Tibial artery (tissue), 4 donors: Measurements from ENCODE around the gene FBXW9.
A peak's percentile ranks its signal among the peaks of the same experiment; 100 is the strongest.

Experiments used
- DNase-seq, 2 donors: peaks; one replicate each; pipeline ENCODE4 v3.0.0-alpha.2; 2019
- H3K27ac ChIP-seq, 2 donors: fragments of 200-600 bp; sonication (generic) in 1 of 2; 1 replicate in 1 of 2; 2 replicates in 1 of 2; pipeline ENCODE4 v1.5.1; 2018 to 2019; ENCODE audit warnings: mild to moderate bottlenecking in 1 of 2
- H3K27me3 ChIP-seq, 2 donors: fragments of 200-600 bp; sonication (generic) in 1 of 2; one replicate each; pipeline versions ENCODE4 v1.5.1 to v1.6.0; 2016 to 2019
- H3K36me3 ChIP-seq, 3 donors: fragments of 200-600 bp; sonication (generic) in 2 of 3; one replicate each; pipeline ENCODE4 v1.5.1; 2016 to 2019; ENCODE audit warnings: mild to moderate bottlenecking in 2 of 3
- H3K4me1 ChIP-seq, 4 donors: fragments of 200-600 bp; sonication (generic) in 2 of 4; 1 replicate in 3 of 4; 2 replicates in 1 of 4; pipeline ENCODE4 v1.5.1; 2016 to 2019
- H3K4me3 ChIP-seq, 2 donors: fragments of 200-600 bp; sonication (generic) in 1 of 2; 1 replicate in 1 of 2; 2 replicates in 1 of 2; pipeline ENCODE4 v1.5.1; 2018 to 2019; ENCODE audit warnings: mild to moderate bottlenecking in 2 of 2
- H3K9me3 ChIP-seq, 3 donors: fragments of 200-600 bp; sonication (generic) in 1 of 3; one replicate each; pipeline ENCODE4 v1.5.1; 2016 to 2019
- intact Hi-C: fragments of 100-400 bp; cut with DNase I; formaldehyde crosslinking; loops from one replicate; pipeline ENCODE4 v1.15.0; 2023; ENCODE audit warnings: low total_unique reads
- TF ChIP-seq, protein P1 (sequence below), 2 experiments: fragments of 200-600 bp in 1 of 2; fragments of 450-650 bp in 1 of 2; IDR thresholded peaks; one replicate each; pipeline ENCODE4 v1.5.1; 2017 to 2019; ENCODE audit warnings: antibody characterized with exemption in 2 of 2, mild to moderate bottlenecking in 1 of 2, moderate library complexity in 1 of 2

The FBXW9 gene

DNA sequence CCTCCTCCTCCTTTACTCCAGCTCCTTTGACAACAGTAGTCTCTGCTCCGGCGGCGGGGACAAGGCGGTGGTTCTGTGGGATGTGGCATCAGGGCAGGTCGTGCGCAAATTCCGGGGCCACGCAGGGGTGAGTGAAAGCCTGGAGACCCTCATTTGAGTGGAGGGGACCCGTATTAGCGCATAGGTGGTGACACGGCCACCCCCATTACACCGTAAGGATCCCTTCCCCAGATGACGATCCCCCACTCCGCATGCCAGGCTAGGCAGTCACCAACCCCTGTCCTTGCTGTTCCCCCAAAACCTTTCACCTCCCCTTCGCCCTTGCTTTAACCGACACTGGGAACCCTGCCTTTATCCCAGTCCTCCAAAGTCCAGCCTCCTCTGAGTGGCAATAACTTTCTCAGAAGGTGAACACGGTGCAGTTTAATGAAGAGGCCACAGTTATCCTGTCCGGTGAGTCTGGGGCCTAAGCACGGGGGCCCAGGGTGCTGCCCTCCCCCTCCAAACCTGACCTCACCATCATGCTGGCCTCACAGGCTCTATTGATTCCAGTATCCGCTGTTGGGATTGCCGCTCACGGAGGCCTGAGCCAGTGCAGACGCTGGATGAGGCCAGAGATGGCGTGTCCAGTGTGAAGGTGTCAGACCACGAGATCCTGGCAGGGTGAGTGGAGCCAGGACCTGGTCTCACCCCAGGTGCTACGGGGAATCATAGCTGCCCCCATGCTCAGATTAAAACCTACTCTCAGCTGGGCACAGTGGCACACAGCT is 26.1 kb downstream of the FBXW9 start:
- peak overlapping the region; percentile 93 to 95 for H3K27ac ChIP-seq
- H3K9me3 ChIP-seq = no peaks in the 10 kb centered on the region
- H3K4me3 ChIP-seq = peak overlapping the region; percentile 72 to 75
- no peaks in the 10 kb centered on the region for H3K27me3 ChIP-seq
- intact Hi-C loops = loop anchor here (10.0 kb wide), 1 partner anchor 106 kb away; no protein-coding TSS in a partner anchor
- no peak for DNase-seq
- peaks cover 0 to 48% (median 37%) of the 10 kb centered on the region in 4 donors for H3K4me1 ChIP-seq
- TF ChIP-seq, protein P1, sequence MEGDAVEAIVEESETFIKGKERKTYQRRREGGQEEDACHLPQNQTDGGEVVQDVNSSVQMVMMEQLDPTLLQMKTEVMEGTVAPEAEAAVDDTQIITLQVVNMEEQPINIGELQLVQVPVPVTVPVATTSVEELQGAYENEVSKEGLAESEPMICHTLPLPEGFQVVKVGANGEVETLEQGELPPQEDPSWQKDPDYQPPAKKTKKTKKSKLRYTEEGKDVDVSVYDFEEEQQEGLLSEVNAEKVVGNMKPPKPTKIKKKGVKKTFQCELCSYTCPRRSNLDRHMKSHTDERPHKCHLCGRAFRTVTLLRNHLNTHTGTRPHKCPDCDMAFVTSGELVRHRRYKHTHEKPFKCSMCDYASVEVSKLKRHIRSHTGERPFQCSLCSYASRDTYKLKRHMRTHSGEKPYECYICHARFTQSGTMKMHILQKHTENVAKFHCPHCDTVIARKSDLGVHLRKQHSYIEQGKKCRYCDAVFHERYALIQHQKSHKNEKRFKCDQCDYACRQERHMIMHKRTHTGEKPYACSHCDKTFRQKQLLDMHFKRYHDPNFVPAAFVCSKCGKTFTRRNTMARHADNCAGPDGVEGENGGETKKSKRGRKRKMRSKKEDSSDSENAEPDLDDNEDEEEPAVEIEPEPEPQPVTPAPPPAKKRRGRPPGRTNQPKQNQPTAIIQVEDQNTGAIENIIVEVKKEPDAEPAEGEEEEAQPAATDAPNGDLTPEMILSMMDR (IDR thresholded peaks at IDR 0.05) = no peak
- peaks cover 21 to 47% (median 27%) of the 10 kb centered on the region in 3 donors for H3K36me3 ChIP-seq

DNA sequence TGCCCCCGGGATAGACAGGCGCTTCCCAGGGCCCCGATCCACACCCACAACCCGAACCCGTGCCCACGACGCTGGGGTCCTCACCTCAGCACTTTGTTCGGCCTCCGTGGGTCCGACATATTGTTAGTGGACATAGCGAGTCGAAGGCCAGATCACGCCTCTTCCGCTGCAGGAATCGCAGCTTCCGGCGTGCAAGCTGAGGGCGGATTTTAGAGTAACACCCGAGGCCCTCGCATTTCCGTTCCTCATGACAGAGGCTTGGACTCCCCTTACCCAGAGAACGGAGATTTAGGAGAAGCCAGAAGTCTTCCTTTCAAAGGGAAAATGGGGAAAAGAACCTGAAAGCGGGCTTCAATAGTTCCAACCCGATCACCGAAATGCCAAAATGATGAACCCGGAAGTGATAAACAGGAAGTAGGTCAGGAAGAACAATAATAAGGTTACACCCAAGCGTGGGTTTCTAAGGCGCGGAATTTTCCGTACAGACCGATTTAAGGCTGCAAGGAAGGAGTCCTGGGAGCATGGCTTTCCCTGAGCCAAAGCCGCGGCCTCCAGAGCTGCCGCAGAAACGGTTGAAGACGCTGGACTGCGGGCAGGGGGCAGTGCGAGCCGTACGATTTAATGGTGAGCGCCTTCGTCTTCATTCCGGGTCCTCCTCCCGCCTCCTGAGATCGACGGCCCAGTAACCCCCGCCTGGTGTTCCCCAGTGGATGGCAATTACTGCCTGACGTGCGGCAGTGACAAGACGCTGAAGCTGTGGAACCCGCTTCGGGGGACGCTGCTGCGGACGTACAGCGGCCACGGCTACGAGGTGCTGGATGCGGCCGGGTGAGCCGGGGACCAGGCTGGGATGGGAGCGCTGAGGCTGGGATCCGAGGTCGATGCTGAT is 26.9 kb downstream of the FBXW9 start:
- H3K9me3 ChIP-seq = no peaks in the 10 kb centered on the region
- peaks cover 0 to 53% (median 38%) of the 10 kb centered on the region in 4 donors for H3K4me1 ChIP-seq
- intact Hi-C loops = loop anchor here (10.0 kb wide), 1 partner anchor 105 kb away; no protein-coding TSS in a partner anchor
- TF ChIP-seq, protein P1 (IDR thresholded peaks at IDR 0.05) = no peak
- no peaks in the 10 kb centered on the region for H3K27me3 ChIP-seq
- H3K36me3 ChIP-seq = peaks cover 13 to 47% (median 24%) of the 10 kb centered on the region in 3 donors
- peak; percentile 77 to 86 for DNase-seq
- peak overlapping the region; percentile 72 to 75 for H3K4me3 ChIP-seq
- H3K27ac ChIP-seq = peak overlapping the region; percentile 93 to 95

DNA sequence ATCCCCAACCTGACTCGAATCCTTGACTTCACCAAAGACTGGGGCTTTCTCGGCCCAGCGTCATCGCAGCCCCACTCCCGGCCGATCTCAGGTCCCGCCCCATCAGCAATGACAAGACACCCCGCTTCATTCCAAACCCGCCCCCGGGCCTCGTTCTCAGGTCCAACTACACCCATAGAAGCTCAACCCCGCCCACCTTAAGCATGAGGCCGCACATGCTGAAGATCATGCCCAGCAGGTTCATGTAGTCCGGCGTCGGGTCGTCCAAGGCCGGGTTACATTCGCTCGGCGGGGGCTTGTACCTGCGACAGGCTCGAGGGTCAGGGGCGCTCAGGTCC is 27.5 kb downstream of the FBXW9 start:
- intact Hi-C loops = no loop called here
- Histone ChIP-seq H3K27ac (peak overlapping the region; percentile 93 to 95), H3K27me3 (no peaks in the 10 kb centered on the region), H3K4me3 (peak overlapping the region; percentile 72 to 75), H3K4me1 (peaks cover 0 to 53% (median 38%) of the 10 kb centered on the region in 4 donors), H3K9me3 (no peaks in the 10 kb centered on the region), H3K36me3 (peaks cover 8 to 47% (median 24%) of the 10 kb centered on the region in 3 donors)
- TF ChIP-seq, protein P1 (IDR thresholded peaks at IDR 0.05) = no peak
- peak; percentile 72 to 77 for DNase-seq

DNA sequence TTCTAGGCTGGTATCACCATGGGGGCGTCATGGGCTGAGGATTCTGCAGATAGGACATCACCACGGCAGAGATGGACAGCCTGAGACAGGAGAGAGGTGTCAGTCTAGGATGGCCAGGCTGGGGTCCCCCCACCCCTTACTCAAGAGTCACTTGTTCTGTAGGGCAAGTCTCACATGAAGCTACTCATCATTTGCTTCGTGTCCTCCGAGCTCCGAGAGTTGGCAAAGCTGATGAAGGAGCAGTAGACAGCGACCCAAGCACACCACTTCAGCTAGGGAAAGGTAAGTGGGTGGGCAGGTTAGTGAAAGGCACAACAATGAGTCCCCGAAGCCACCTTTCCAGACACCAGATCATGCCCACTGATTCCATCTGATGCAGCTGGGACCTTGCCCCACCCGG is 28.1 kb downstream of the FBXW9 start:
- peak overlapping the region; percentile 72 to 75 for H3K4me3 ChIP-seq
- DNase-seq = no peak
- intact Hi-C loops = no loop called here
- peak overlapping the region; percentile 93 to 95 for H3K27ac ChIP-seq
- peaks cover 4 to 47% (median 24%) of the 10 kb centered on the region in 3 donors for H3K36me3 ChIP-seq
- no peaks in the 10 kb centered on the region for H3K9me3 ChIP-seq
- TF ChIP-seq, protein P1 (IDR thresholded peaks at IDR 0.05) = no peak
- peaks cover 0 to 53% (median 38%) of the 10 kb centered on the region in 4 donors for H3K4me1 ChIP-seq
- no peaks in the 10 kb centered on the region for H3K27me3 ChIP-seq

GRCh38 chr19:12667731-12668302 is 28.6 kb downstream of the FBXW9 start:
- peak overlapping the region in 1 of 2 donors; percentile 75 for H3K4me3 ChIP-seq
- DNase-seq = no peak
- TF ChIP-seq, protein P1 (IDR thresholded peaks at IDR 0.05) = no peak
- H3K9me3 ChIP-seq = no peaks in the 10 kb centered on the region
- intact Hi-C loops = no loop called here
- H3K4me1 ChIP-seq = peaks cover 0 to 53% (median 38%) of the 10 kb centered on the region in 4 donors
- peak overlapping the region in 1 of 2 donors; percentile 93 for H3K27ac ChIP-seq
- no peaks in the 10 kb centered on the region for H3K27me3 ChIP-seq
- peaks cover 4 to 47% (median 25%) of the 10 kb centered on the region in 3 donors for H3K36me3 ChIP-seq
